Type B pancreatic cell (in vitro differentiated cells): ENCODE data around the gene CORO7. TPM values are rescaled to one million over a fixed set of nuclear protein-coding genes. Genes with fewer than 3 reads are reported as not detected.
A peak's percentile ranks its signal among the peaks of the same experiment; 100 is the strongest.

Experiments
- DNase-seq: peaks from one replicate; pipeline ENCODE4 v3.0.0; 2021; ENCODE audit warnings: mixed read lengths; ENCODE audit not compliant: unreplicated experiment; ENCODE audit errors: extremely low spot score
- H3K27ac Mint-ChIP-seq: 2 replicates; pipeline ENCODE4 v1.8.0; 2021; ENCODE audit warnings: mild to moderate bottlenecking, mixed read lengths
- H3K27me3 Mint-ChIP-seq: 2 replicates; pipeline ENCODE4 v1.8.0; 2021; ENCODE audit warnings: mixed read lengths
- H3K36me3 Mint-ChIP-seq: 2 replicates; pipeline ENCODE4 v1.8.0; 2021; ENCODE audit warnings: mixed read lengths
- H3K4me1 Mint-ChIP-seq: one replicate; pipeline ENCODE4 v1.8.0; 2021; ENCODE audit warnings: mixed read lengths; ENCODE audit not compliant: unreplicated experiment
- H3K4me3 Mint-ChIP-seq: 2 replicates; pipeline ENCODE4 v1.8.0; 2021; ENCODE audit warnings: mild to moderate bottlenecking, mixed read lengths
- H3K9me3 Mint-ChIP-seq: 2 replicates; pipeline ENCODE4 v1.8.0; 2021; ENCODE audit warnings: mixed read lengths
- total RNA-seq: library from RNA; stranded (reverse); gene quantifications from 2 replicates; pipeline ENCODE4 v1.2.1, GENCODE V29; 2021; ENCODE audit warnings: low replicate concordance
- TF ChIP-seq, protein P1 (sequence below): fragments of 200-600 bp; sonication (generic); conservative IDR thresholded peaks from 2 replicates; pipeline ENCODE4 v1.5.0; 2021; ENCODE audit warnings: antibody characterized with exemption, mild to moderate bottlenecking

The CORO7 gene
- total RNA-seq, 1 donor from 2014 or later, result 32.3 TPM

DNA sequence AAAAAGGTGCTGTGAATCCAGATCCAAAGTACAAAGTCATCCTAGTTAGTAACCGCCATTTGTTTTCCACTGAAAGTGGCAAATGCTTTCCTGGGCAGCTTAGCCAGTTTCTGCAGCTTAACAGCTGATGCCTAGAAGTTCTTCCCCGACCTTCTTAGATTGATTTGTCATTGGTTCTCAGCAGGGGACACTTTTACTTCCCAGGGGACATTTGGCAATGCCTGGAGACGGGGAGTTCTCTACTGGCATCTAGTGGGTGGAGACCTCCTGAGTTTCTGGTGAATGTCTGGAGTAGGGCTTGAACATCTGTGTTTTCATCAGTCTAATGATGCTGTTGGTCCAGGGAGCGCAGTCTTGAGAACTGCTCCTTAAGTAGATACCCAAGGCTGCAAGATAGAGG lies 16.8 kb upstream of the CORO7 start:
- Mint-ChIP-seq H3K27ac (peak overlapping the region; percentile 16), H3K27me3 (no peaks in the 10 kb centered on the region), H3K36me3 (peaks cover 10% of the 10 kb centered on the region), H3K4me1 (peaks cover 4% of the 10 kb centered on the region), H3K9me3 (no peaks in the 10 kb centered on the region), H3K4me3 (no peak overlapping the region)
- DNase-seq, result no peak
- TF ChIP-seq, protein P1, sequence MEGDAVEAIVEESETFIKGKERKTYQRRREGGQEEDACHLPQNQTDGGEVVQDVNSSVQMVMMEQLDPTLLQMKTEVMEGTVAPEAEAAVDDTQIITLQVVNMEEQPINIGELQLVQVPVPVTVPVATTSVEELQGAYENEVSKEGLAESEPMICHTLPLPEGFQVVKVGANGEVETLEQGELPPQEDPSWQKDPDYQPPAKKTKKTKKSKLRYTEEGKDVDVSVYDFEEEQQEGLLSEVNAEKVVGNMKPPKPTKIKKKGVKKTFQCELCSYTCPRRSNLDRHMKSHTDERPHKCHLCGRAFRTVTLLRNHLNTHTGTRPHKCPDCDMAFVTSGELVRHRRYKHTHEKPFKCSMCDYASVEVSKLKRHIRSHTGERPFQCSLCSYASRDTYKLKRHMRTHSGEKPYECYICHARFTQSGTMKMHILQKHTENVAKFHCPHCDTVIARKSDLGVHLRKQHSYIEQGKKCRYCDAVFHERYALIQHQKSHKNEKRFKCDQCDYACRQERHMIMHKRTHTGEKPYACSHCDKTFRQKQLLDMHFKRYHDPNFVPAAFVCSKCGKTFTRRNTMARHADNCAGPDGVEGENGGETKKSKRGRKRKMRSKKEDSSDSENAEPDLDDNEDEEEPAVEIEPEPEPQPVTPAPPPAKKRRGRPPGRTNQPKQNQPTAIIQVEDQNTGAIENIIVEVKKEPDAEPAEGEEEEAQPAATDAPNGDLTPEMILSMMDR, result no peak

DNA sequence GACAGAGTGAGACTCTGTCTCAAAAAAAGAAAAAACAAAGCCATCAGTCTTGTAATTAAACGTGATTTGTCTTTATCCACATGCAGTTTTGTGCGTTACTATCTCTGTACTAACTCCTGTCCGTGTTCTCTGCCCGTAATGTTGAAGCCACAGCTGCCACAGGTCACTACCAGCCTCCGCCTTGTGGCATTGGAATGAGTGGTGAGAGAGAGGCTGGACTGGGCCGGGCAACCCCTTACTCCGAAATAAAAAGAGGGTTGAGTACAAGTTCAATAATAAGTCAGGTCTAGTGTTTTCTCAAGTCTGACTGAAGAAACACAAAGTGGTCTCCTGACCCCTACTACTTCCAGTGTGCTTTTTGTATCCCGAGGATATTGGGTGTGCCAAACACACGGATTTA lies 14.6 kb upstream of the CORO7 start:
- TF ChIP-seq, protein P1, result no peak
- DNase-seq, result no peak
- no peaks in the 10 kb centered on the region for H3K27me3 Mint-ChIP-seq
- H3K27ac Mint-ChIP-seq, result no peak overlapping the region
- peaks cover 13% of the 10 kb centered on the region for H3K36me3 Mint-ChIP-seq
- no peak overlapping the region for H3K4me3 Mint-ChIP-seq
- H3K4me1 Mint-ChIP-seq, result peaks cover 18% of the 10 kb centered on the region
- no peaks in the 10 kb centered on the region for H3K9me3 Mint-ChIP-seq

DNA sequence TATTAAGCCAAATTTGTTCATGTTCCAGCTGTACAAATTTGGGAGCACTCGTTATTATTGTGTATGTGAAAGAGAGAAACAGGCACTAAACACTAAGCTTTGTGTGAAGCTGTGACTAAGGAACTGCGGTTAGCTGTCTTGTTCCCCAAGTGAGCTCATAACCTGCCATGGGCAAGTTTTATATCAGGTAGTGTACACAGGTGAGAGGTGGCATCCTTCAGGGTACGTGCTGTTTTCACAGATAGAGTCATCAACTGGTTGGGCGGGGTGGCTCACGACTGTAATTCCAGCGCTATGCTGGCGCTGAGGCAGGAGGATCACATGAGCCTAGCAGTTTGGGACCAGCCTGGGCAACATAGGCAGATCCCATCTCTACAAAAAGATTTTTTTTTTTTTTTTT lies 12.1 kb upstream of the CORO7 start:
- Mint-ChIP-seq H3K9me3 (no peaks in the 10 kb centered on the region), H3K27ac (no peak overlapping the region), H3K4me3 (peak overlapping the region; percentile 55), H3K36me3 (peaks cover 13% of the 10 kb centered on the region), H3K4me1 (peaks cover 26% of the 10 kb centered on the region), H3K27me3 (no peaks in the 10 kb centered on the region)
- TF ChIP-seq, protein P1, result no peak
- no peak for DNase-seq

DNA sequence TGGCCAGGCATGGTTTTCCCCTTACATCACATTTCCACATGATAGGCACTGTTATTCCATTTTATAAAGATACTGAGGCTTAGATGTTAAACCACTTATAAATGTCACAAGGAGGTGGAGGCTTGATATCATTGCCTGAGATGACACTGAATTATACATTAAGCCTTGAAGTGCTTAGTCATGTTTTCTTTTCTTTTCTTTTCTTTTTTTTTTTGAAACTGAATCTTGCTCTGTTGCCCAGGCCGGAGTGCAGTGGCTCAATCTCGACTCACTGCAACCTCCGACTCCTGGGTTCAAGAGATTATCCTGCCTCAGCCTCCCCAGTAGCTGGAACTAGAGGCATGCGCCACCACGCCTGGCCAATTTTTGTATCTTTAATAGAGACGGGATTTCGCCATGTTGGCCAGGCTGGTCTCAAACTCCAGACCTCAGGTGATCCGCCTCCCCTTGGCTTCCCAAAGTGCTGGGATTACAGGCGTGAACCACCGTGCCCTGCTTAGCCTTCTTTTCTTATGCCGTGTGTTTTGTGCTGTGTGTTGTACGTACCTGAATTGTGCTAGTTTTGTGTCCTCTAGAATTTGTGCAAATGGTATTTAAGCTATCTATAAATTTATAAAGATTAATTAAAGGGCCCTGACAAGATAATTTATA lies 10.5 kb upstream of the CORO7 start:
- no peaks in the 10 kb centered on the region for H3K27me3 Mint-ChIP-seq
- TF ChIP-seq, protein P1, result no peak
- no peaks in the 10 kb centered on the region for H3K9me3 Mint-ChIP-seq
- H3K4me3 Mint-ChIP-seq, result peak overlapping the region; percentile 98
- H3K36me3 Mint-ChIP-seq, result peaks cover 8% of the 10 kb centered on the region
- no peak for DNase-seq
- H3K27ac Mint-ChIP-seq, result peak overlapping the region; percentile 100
- H3K4me1 Mint-ChIP-seq, result peaks cover 26% of the 10 kb centered on the region

DNA sequence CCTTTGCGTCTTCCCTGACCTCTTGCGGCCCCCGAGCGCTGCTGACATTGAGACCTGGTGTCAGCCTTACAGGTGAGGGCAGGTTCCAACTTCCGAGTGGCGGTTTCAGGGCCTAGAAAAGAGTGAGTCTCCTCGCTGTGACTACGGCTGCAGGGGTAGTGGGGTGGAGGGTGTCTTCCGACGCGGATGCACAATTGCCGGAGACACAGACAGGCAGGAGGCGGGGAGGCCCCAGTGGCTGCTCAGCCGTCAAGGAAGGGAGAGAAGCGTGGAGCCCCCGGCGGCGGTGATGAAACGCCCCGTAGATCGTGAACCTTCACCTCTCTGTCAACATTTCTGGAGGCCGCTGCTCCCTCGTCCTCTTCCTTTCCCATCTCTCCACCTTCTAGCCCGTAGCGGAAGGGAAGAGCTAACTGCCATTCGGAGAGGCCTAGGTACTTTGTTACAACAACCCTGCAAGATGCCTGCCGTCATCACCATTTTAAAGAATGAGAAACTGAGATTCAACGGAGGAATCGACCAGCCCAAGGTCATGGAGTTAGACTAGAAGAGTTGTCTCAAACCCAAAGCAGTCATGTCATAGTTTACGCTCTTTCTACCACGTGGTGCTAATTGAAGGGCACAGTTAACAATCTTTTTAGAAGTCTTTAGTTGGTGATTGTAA lies 9.8 kb upstream of the CORO7 start:
- no peak for DNase-seq
- TF ChIP-seq, protein P1, result no peak
- no peaks in the 10 kb centered on the region for H3K9me3 Mint-ChIP-seq
- H3K4me3 Mint-ChIP-seq, result peak overlapping the region; percentile 98
- H3K4me1 Mint-ChIP-seq, result peaks cover 26% of the 10 kb centered on the region
- peaks cover 7% of the 10 kb centered on the region for H3K36me3 Mint-ChIP-seq
- peak overlapping the region; percentile 100 for H3K27ac Mint-ChIP-seq
- H3K27me3 Mint-ChIP-seq, result no peaks in the 10 kb centered on the region
